ENCODE data around the gene BEST2.
"Not testable (repeated sequence)": the region's sequence is repeated elsewhere in the genome, so short reads cannot be mapped to it uniquely, and the experiment has no call there.

BEST2 gene

GRCh38 chr19:12788042-12788681 lies 36.6 kb downstream of the BEST2 start:
- DNase-seq = no peak

- peak; percentile 77 for DNase-seq
Measured at GRCh38 chr19:12788682-12789097, 37.1 kb downstream of the BEST2 start.

GRCh38 chr19:12789098-12789903 lies 37.7 kb downstream of the BEST2 start:
- DNase-seq = no peak

GRCh38 chr19:12789904-12790619 lies 38.5 kb downstream of the BEST2 start:
- peak; percentile 97 for DNase-seq

- DNase-seq = no peak
Measured at GRCh38 chr19:12790628-12791344, 39.2 kb downstream of the BEST2 start.

GRCh38 chr19:12791345-12792050 lies 39.9 kb downstream of the BEST2 start, which contains the start of gene JUNB:
Gene JUNB (plus strand): TSS chr19:12791486. CDS start chr19:12791772, 286 bp downstream.
- peak; percentile 96 for DNase-seq

- DNase-seq = peak; percentile 60
Measured at GRCh38 chr19:12792051-12792852, 40.7 kb downstream of the BEST2 start.

GRCh38 chr19:12792853-12793289 lies 41.3 kb downstream of the BEST2 start:
- DNase-seq = no peak

GRCh38 chr19:12793290-12794195 lies 42.0 kb downstream of the BEST2 start:
- peak; percentile 91 for DNase-seq

GRCh38 chr19:12794196-12794941 lies 42.8 kb downstream of the BEST2 start:
- DNase-seq = no peak

GRCh38 chr19:12794971-12795381 lies 43.4 kb downstream of the BEST2 start:
- no peak for DNase-seq

- DNase-seq = peak; percentile 79
Measured at GRCh38 chr19:12796146-12797071, 44.8 kb downstream of the BEST2 start.

GRCh38 chr19:12797141-12797587 lies 45.6 kb downstream of the BEST2 start:
- DNase-seq = no peak

GRCh38 chr19:12797607-12798006 lies 46.0 kb downstream of the BEST2 start:
- DNase-seq = not testable (repeated sequence)

GRCh38 chr19:12799742-12800465 lies 48.3 kb downstream of the BEST2 start:
- no peak for DNase-seq

- DNase-seq = no peak
Measured at GRCh38 chr19:12800466-12800770, 48.8 kb downstream of the BEST2 start.

- no peak for DNase-seq
Measured at GRCh38 chr19:12800923-12801465, 49.4 kb downstream of the BEST2 start.

All from fibroblast of skin of back (primary cell).